Stimulated activated CD4-positive, alpha-beta T cell treated with anti-CD3 and anti-CD28 coated beads, Interleukin-1b, Interleukin-23, amount 100 ng/mL, for 4 hours (primary cell): Measurements from ENCODE around the gene IGFLR1.
"Not testable (repeated sequence)": the region's sequence is repeated elsewhere in the genome, so short reads cannot be mapped to it uniquely, and the experiment has no call there.

Experiments
- DNase-seq, 2 donors: peaks; one replicate each; pipeline ENCODE4 v3.0.0-alpha.2; 2020; ENCODE audit warnings: low read depth in 2 of 2

Gene IGFLR1

DNA sequence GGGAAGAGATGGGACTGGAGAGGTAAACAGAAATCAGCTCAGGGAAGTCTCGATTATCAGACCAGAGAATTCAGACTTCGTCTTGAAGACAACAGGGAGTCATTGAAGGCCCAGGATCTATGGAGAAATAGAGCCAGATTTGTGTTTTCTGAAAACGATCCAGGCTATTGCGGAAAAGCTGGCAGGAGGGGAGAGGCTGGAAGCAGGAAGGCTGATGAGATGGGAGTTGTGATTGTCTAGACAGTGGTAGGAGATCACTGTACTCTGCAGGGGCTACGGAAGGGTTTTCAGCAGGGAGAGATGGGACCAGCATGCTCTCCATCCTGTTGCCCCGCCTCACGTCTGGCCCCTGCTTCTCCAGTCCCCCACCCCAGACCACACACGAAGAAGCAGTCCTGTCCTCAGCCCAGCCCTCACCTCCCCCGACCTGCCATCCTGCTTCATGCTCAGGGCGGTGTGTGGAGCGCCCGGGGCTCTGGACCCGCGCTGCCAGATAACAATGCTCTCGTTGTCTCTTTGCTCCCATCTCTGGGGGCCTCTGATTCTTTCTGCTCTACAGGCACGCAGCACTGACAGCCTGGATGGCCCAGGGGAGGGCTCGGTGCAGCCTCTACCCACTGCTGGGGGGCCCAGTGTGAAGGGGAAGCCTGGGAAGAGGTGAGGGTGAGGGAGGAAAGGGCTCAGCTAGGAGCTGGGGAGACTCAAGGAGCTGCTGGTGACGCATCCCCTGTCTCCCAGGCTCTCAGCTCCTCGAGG, 35.0 kb upstream of the IGFLR1 start:
- no peak for DNase-seq

DNA sequence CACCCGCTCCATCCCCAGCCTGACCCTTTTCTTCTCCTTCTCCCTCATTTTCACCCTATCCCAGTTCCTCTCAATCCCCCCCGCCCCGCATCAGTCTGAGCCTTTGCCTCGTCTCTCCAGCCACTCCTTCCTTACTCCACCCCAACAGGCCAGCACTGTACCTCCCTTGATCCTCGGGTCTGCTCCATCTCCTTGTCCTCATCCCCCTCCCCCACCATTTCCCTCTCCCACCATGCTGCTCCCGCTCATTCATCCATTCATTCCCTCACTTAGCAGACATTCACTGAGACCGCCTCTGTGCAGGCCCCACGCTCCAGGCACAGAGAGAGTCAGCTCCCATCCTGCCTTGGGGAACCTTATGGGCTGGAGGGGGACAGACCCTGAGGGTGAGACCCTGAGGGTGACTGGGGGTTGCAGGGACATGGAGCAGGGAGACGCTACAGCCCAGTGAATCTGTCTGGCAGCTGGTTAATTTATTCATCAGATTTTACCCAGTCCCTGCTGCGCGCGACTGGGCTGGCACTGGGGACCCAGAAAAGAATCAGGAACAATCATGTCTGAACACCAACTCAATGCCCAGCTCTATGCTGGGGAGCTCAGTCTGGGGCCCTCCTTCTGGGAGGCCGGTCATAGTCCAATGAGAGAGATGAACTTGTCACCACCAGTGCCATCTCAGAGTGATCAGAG, 34.0 kb upstream of the IGFLR1 start:
- DNase-seq, result no peak

DNA sequence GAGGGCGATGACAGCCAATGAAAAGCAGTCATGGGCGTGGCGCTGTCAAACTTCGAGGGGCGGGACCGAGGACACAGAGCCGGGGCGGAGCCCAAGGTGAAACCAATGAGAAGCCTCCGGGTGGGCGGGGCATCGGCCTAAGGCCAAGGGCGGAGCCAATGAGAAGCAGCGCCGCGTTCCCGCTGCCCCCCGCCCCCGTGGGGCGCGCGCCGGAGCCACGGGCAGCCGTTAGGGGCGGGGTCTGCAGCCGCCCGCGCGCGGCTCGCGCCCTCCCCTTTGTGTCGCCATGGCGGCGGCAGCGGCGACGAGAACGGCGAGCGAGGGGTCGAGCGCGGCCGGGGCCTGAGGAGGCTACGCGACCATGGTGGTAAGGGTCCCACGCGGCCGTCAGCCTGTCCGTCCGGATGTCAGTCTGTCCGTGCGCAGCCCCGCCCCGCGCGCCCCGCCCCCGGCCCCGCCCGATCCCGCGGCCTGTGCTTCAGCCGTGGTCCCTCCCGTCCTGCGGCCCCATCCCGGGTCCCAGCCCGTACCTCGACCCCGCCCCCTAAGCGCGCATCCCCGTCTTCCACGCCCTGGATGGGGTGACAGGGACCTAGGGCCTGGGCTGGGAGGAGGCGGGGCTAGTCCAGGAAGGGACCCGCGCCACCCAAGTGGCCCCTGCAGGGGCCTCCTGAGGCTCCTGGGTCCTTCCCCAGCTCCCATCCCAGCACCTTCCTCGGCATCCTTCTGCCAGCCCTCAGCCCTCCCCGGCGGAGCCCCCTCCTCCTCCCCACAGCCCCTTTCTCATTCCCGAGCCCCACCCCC, 33.2 kb upstream of the IGFLR1 start, which contains the start of gene ARHGAP33:
Gene ARHGAP33 (plus strand): TSS at position 267 of the 804 bp plus-strand sequence. CDS start 95 bp downstream, at position 362.
- peak; percentile 97 to 99 for DNase-seq

DNA sequence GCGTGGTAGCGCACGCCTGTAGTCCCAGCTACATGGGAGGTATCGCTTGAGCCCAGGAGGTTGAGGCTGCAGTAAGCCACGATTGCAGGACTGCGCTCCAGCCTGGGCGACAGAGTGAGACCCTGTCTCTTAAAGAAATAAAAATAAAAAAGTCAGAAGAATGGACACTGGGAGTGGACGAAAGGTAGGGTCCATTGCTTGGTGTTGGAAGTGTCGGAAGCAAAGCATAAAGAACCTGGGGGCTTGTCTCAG, 32.7 kb upstream of the IGFLR1 start:
- DNase-seq, result no peak

- no peak for DNase-seq
These were observed 32.2 kb upstream of the IGFLR1 start for GRCh38 chr19:35774274-35775045.

GRCh38 chr19:35773020-35773806, 31.0 kb upstream of the IGFLR1 start:
- no peak for DNase-seq

DNA sequence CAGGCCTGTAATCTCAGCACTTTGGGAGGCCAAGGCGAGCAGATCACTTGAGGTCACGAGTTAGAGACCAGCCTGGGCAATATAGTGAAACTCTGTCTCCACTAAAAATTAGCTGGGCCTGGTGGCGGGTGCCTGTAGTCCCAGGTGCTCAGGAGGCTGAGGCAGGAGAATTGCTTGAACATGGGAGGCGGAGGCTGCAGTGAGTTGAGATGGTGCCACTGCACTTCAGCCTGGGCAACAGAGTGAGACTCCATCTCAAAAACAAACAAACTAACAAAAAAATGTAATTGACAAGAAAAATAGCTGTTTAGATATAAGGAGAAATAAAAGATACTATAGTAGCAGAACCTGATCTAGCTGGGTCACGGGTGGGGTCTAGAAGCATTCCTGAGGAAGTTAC, 30.1 kb upstream of the IGFLR1 start:
- not testable (repeated sequence) for DNase-seq

DNA sequence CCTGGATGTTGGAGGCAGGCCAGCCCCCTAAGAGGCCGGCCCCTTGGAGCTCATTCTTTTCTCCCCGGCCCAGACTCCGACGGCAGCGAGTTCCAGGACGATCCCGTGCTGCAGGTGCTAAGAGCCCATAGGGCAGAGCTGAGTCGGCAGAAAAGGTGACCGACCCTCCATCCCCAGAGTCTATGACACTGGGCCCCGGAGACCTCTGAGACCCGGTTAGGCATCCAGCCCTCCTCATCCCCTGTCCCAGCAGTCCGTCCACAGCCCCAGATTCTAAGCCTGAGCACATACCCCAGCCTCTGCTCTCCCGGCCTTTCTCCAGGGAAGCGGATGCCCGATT, 25.8 kb upstream of the IGFLR1 start:
- DNase-seq, result no peak

- no peak for DNase-seq
These were observed 25.2 kb upstream of the IGFLR1 start for GRCh38 chr19:35767288-35768081.

DNA sequence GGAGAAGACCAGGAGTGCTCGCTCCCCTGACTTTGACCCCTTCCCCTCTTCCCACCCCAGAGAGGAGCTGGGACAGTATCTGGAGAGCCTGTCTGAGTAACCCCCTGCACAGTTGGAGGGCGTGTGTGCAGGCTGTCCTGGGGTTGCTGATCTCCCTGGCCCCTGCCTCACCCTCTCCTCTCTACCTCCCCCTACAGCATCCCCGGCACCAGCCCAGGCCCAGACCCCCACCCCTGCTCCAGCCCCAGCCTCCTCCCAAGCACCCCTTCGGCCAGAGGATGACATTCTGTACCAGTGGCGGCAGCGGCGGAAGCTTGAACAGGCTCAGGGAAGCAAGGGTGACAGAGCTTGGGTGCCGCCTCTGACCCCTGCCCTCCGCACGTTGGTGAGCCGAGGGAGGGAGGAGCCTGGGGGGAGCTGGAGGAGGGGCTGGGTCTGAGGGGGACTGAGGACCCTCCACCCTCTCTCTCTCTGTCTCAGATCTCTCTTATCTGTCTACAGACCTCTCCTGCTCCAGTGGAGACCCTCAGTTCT, 24.4 kb upstream of the IGFLR1 start:
- DNase-seq, result no peak

GRCh38 chr19:35764432-35765315, 22.4 kb upstream of the IGFLR1 start:
- no peak for DNase-seq

DNA sequence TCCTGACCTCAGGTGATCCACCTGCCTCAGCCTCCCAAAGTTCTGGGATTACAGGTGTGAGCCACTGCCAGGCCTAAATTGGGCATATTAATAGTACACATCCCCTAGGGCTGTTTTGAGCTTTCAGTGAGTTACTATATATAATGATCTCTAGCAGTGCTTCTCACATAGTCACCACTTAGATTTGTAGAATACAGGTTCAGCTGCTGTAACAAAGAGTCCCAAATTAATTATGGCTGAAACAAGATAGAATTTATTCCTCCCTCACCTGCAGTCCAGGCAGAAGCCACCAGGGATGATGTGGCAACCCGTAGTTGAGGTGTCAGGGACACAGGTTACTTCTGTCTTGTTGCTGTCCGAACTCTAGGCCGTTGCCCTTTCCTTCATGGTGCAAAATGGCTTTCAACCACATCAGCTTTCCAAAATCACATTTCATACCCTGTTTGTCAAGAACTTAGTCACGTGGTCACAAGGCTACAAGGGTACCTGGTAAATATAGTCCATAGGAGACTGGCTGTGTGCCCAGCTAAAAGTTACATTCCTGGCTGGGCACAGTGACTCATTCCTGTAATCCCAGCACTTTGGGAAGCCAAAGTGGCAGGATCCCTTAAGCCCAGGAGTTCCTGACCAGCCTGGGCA, 18.6 kb upstream of the IGFLR1 start:
- no peak for DNase-seq

GRCh38 chr19:35759697-35760096, 17.4 kb upstream of the IGFLR1 start:
- no peak for DNase-seq

GRCh38 chr19:35757749-35758608, 15.7 kb upstream of the IGFLR1 start, which contains the start of gene PROSER3:
Gene PROSER3 (plus strand): TSS chr19:35758176. CDS start chr19:35758216, 40 bp downstream.
- DNase-seq, result peak; percentile 93 to 94

GRCh38 chr19:35757231-35757748, 15.0 kb upstream of the IGFLR1 start:
- no peak for DNase-seq

GRCh38 chr19:35756377-35757230, 14.4 kb upstream of the IGFLR1 start, which contains the start of gene HSPB6:
Gene HSPB6 (minus strand): TSS chr19:35757029. CDS start chr19:35757008, 21 bp downstream.
- no peak for DNase-seq
